ENCODE results near the gene OSBPL2.

The OSBPL2 gene

DNA sequence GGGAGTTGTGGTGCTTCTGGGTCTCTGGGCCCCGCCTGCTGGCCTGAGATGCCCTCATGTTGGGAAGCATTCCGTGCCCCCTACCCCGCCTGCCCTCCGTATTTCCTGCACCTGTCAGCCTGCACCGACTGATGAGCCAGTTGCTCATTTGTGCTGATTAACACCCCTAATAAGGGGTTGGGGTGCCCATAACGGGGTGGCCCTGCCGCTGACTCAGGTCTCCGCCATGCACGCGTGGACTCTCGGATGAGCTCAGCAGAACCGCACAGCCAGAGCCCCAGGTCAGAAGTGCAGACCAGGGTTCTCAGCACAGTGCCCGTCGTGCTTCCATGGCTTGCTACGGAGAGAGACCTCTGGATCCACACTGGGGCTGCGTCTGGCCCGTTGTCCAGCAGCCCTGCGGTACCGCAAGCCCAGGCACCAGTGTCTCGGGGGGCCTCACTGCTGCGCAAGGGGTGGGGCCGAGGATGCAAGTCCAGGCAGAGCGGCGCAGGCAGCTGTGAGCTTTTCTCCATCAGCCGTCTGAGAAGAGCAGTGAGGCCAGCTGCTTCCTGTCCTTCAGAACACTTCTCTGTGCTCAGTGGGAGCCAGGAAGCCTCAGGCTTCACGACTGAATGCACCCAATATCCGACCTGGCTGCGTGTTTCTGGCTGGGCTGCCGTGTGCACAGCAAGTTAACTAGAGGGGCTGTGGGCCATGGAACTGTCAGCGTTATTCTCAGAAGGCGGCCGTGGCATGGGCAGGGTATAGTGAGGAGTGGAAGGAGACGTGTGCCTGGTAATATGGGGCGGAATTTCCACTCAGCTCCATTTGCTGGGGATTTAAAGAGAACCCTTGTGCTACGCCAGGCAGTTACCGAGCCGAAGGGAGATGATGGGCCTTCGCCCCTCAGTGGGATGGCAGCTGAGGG is 36.9 kb upstream of the OSBPL2 start:
- peak overlapping the region; percentile 58 for H3K27ac Mint-ChIP-seq
- H3K27me3 Mint-ChIP-seq: no peaks in the 10 kb centered on the region
- H3K4me3 Mint-ChIP-seq: peak overlapping the region; percentile 63
- H3K9me3 Mint-ChIP-seq: no peaks in the 10 kb centered on the region
- ATAC-seq: peak; percentile 91
- H3K36me3 Mint-ChIP-seq: peaks cover 51% of the 10 kb centered on the region
- peaks cover 38% of the 10 kb centered on the region for H3K4me1 Mint-ChIP-seq

GRCh38 chr20:62202083-62202395 is 36.3 kb upstream of the OSBPL2 start:
- H3K27me3 Mint-ChIP-seq: no peaks in the 10 kb centered on the region
- H3K4me1 Mint-ChIP-seq: peaks cover 38% of the 10 kb centered on the region
- no peaks in the 10 kb centered on the region for H3K9me3 Mint-ChIP-seq
- H3K4me3 Mint-ChIP-seq: no peak overlapping the region
- ATAC-seq: peak; percentile 42
- peaks cover 51% of the 10 kb centered on the region for H3K36me3 Mint-ChIP-seq
- peak overlapping the region; percentile 58 for H3K27ac Mint-ChIP-seq

- peak overlapping the region; percentile 58 for H3K27ac Mint-ChIP-seq
- H3K4me3 Mint-ChIP-seq: no peak overlapping the region
- H3K9me3 Mint-ChIP-seq: no peaks in the 10 kb centered on the region
- ATAC-seq: no peak
- H3K27me3 Mint-ChIP-seq: no peaks in the 10 kb centered on the region
- H3K36me3 Mint-ChIP-seq: peaks cover 51% of the 10 kb centered on the region
- H3K4me1 Mint-ChIP-seq: peaks cover 38% of the 10 kb centered on the region
Observed at GRCh38 chr20:62202676-62203377, 35.5 kb upstream of the OSBPL2 start.

DNA sequence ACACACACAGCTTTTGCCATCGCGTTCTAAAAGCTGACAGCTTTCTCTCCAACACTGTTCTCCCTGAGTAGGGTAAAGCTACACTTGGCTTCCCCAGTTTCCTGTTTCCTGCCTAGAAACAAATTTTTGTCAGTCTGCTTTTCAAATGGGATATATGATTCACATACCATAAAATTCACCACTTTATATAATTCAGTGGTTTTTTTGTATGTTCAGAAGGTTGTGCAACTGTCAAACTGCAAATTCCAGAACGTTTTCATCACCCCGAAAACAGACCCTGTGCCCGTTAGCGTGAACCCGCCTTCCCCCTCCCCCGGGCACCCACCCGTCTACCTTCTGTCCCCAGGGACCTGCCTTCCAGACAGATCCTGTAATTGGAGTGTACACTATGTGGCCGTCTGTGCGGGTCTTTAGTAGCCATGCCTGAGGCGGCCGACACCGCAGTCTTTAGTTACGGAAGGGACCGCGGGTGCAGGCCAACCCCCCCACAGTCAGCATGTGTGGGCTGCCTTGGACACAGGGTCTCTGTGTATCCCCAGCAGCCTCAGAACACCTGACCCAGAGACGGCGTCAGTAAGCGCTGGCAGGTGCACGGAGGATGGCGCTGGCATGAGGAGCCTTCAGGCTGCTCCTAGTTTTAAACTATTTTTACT is 34.8 kb upstream of the OSBPL2 start:
- H3K4me1 Mint-ChIP-seq: peaks cover 38% of the 10 kb centered on the region
- no peaks in the 10 kb centered on the region for H3K9me3 Mint-ChIP-seq
- H3K4me3 Mint-ChIP-seq: no peak overlapping the region
- H3K36me3 Mint-ChIP-seq: peaks cover 44% of the 10 kb centered on the region
- no peak overlapping the region for H3K27ac Mint-ChIP-seq
- no peaks in the 10 kb centered on the region for H3K27me3 Mint-ChIP-seq
- ATAC-seq: no peak

DNA sequence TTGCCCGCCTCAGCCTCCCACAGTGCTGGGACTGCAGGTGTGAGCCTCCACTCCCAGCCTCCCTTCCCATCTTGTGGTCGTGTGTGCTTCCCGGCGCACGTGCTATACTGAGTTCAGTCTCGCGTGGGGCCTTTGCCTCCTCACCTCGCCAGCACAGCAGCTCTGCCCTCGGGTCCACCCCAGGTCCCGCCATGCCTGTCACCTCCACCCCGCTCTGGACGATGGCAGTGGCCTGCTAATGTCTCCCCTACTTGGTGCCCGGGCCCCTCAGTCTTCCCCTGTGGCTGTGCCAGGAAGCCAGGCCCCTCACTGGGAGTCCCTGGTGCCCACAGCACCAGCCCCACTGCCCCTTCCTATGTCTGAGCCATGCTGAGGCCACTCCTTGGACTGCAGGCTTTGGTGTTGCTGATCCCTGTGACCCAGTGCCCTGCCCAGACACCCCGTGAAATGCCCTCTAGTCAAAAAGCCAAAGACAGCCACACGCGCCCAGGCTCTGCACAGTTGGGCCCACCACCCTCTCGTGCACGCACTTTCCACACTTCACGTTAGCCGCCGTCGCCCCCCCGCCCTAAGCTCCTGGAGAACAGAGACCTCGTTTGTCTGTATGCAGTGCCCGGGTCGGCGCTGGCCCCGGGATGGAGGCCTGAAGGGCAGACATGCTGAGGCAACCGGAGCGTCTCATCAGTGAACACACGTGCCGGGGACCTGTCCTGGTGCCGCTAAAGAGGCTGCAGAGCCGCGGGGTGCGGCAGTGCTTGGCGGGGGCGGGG is 32.5 kb upstream of the OSBPL2 start:
- Mint-ChIP-seq H3K4me3 (no peak overlapping the region), H3K9me3 (no peaks in the 10 kb centered on the region), H3K36me3 (peaks cover 24% of the 10 kb centered on the region), H3K27ac (no peak overlapping the region), H3K27me3 (peaks cover 8% of the 10 kb centered on the region), H3K4me1 (peaks cover 30% of the 10 kb centered on the region)
- ATAC-seq: no peak

- Mint-ChIP-seq H3K27ac (no peak overlapping the region), H3K4me1 (peaks cover 24% of the 10 kb centered on the region), H3K27me3 (peaks cover 14% of the 10 kb centered on the region), H3K36me3 (peaks cover 20% of the 10 kb centered on the region), H3K4me3 (no peak overlapping the region), H3K9me3 (no peaks in the 10 kb centered on the region)
- no peak for ATAC-seq
Observed at GRCh38 chr20:62206388-62206775, 31.9 kb upstream of the OSBPL2 start.

- peaks cover 6% of the 10 kb centered on the region for H3K36me3 Mint-ChIP-seq
- ATAC-seq: peak; percentile 49
- no peaks in the 10 kb centered on the region for H3K9me3 Mint-ChIP-seq
- no peak overlapping the region for H3K27ac Mint-ChIP-seq
- H3K4me1 Mint-ChIP-seq: peaks cover 7% of the 10 kb centered on the region
- peaks cover 26% of the 10 kb centered on the region for H3K27me3 Mint-ChIP-seq
- no peak overlapping the region for H3K4me3 Mint-ChIP-seq
Observed at GRCh38 chr20:62208061-62208794, 30.1 kb upstream of the OSBPL2 start.

GRCh38 chr20:62208795-62209755 is 29.2 kb upstream of the OSBPL2 start:
- Mint-ChIP-seq H3K27ac (no peak overlapping the region), H3K4me3 (no peak overlapping the region), H3K36me3 (no peaks in the 10 kb centered on the region), H3K4me1 (no peaks in the 10 kb centered on the region), H3K9me3 (no peaks in the 10 kb centered on the region), H3K27me3 (peaks cover 33% of the 10 kb centered on the region)
- ATAC-seq: no peak

DNA sequence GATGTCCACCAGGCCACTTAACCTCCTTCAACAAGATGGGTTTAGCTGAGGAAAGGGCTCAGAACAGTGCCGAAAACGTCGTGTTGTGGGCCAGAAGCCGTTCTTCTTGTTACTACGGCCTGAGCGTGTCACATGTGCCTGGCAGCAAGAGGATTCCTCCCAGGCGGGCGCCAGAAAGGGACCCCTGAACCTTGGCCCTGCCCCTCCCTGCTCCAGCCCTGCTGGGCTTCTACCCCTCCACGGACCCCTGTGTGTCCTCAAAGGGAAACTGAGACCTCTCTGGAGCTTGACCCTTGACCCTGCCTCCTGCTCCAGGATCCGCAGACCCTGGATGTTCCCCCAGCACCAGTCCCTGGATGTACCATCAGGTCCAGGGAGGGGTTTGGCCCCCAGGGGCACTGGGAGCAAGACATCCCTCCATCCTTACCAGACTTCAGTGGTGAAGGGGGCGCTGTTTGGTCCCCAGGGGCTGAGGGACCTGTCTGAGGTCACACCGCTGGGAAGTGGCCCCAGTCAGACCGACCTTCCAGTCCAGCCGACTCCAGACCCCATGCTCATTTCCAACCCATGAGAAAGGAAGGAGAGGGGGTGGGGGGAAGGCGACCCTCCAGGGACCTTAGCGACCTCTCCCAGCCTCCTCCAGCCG is 28.3 kb upstream of the OSBPL2 start:
- H3K4me3 Mint-ChIP-seq: no peak overlapping the region
- H3K4me1 Mint-ChIP-seq: no peaks in the 10 kb centered on the region
- ATAC-seq: no peak
- peaks cover 42% of the 10 kb centered on the region for H3K27me3 Mint-ChIP-seq
- H3K9me3 Mint-ChIP-seq: no peaks in the 10 kb centered on the region
- no peaks in the 10 kb centered on the region for H3K36me3 Mint-ChIP-seq
- no peak overlapping the region for H3K27ac Mint-ChIP-seq

DNA sequence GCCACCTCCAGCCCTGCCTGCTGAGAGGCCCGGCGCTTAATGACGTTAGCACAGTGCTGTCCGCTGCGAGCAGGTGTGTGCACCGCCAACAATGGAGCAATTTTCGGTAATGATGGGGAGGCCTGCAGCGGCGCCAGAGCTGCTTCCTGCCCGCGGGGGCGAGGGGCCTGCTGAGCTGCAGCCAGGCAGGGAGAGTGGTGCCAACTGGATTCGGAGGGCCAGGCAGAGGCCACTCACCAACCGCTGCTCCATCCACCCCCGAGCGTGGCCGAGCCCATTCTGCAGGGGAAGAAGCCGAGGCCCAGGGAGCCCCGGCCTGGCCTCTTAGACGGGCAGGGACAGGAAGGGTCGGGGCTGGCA is 27.8 kb upstream of the OSBPL2 start:
- Mint-ChIP-seq H3K36me3 (no peaks in the 10 kb centered on the region), H3K9me3 (no peaks in the 10 kb centered on the region), H3K4me1 (no peaks in the 10 kb centered on the region), H3K4me3 (no peak overlapping the region), H3K27ac (no peak overlapping the region), H3K27me3 (peaks cover 47% of the 10 kb centered on the region)
- ATAC-seq: no peak

DNA sequence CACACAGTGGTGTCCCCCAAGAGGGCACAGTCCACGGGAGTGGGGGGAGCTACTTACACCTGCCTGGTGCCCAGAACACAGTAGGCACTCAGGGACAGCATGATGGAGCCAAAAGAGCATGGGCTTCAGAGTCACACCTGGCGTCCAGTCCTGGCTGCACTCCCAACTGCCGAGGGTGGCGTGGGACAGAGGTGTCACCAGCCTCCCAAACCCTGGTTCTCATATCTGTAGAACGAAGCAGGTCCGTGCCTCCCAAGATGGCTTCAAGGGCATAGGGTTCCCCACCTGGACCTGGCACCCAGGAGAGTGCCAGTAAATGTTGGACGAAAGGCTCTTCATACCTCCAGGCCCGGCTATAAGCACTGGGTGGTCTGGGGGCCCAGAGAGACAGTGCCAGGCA is 27.1 kb upstream of the OSBPL2 start:
- peaks cover 54% of the 10 kb centered on the region for H3K27me3 Mint-ChIP-seq
- no peak for ATAC-seq
- no peak overlapping the region for H3K4me3 Mint-ChIP-seq
- no peak overlapping the region for H3K27ac Mint-ChIP-seq
- no peaks in the 10 kb centered on the region for H3K36me3 Mint-ChIP-seq
- no peaks in the 10 kb centered on the region for H3K9me3 Mint-ChIP-seq
- H3K4me1 Mint-ChIP-seq: no peaks in the 10 kb centered on the region

DNA sequence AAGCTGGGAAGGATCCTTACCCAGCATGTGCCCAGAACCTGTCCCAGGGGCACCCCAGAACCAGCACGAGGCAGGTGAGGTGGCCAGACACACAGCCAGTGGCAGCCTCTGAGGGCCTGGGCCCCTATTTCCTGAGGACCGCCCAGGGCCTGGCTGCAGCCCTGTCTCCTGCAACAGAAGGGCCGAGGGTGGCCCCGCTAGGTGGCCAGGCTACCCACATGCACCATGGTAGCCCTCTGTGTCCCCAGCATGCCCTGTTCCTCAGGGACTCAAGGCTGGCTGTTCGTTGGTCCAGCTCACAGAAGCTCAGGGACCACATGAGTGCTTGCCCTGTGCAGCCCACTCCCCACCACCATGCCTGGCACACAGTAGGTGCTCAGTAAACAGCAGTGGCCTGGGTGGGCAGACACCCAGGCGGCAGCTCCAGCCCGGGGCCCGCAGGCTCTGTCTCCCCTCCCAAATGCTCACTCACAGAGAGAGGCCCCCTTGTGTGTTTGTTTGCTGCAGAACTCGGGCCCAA is 26.5 kb upstream of the OSBPL2 start:
- ATAC-seq: no peak
- Mint-ChIP-seq H3K36me3 (no peaks in the 10 kb centered on the region), H3K4me1 (no peaks in the 10 kb centered on the region), H3K9me3 (no peaks in the 10 kb centered on the region), H3K27ac (no peak overlapping the region), H3K27me3 (peaks cover 56% of the 10 kb centered on the region), H3K4me3 (no peak overlapping the region)

DNA sequence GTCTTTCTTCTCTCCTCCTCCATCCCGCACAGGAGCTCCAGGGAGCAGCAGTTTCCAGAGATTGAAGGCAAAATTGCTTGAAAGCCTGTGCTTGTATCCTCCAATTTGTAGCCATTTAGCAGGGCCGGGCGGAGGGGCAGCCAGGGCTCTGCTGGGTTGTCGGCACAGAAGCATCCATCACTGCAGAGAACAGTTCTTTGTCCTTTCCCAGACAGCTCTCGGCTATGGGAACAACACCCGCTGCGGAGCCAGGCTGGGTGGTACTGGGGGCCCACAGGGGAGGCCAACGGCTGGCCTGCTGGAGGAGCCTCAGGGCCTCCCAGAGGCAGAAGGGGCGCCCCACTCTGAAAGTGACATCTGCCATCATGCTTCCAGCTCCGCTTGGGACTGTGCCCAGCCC is 26.0 kb upstream of the OSBPL2 start:
- no peaks in the 10 kb centered on the region for H3K4me1 Mint-ChIP-seq
- no peak overlapping the region for H3K4me3 Mint-ChIP-seq
- peaks cover 61% of the 10 kb centered on the region for H3K27me3 Mint-ChIP-seq
- no peaks in the 10 kb centered on the region for H3K9me3 Mint-ChIP-seq
- no peak for ATAC-seq
- H3K27ac Mint-ChIP-seq: no peak overlapping the region
- H3K36me3 Mint-ChIP-seq: no peaks in the 10 kb centered on the region
